PFSK-1 (cell line): Measurements from ENCODE around the gene MSRB1.

Experiments
- POLR2AphosphoS5 ChIP-seq: IDR thresholded peaks from 2 replicates; pipeline ENCODE4 v1.6.1; 2012; ENCODE audit warnings: low read depth, mild to moderate bottlenecking, control low read depth, low read length, moderate library complexity
- REST ChIP-seq, 2 experiments: IDR thresholded peaks; 2 replicates each; pipeline versions ENCODE4 v1.6.1 to v1.8.0; 2011 to 2012; ENCODE audit warnings: low read depth in 2 of 2, low read length in 2 of 2, control low read depth in 1 of 2, inconsistent platforms in 1 of 2, mild to moderate bottlenecking in 1 of 2, moderate library complexity in 1 of 2; ENCODE audit not compliant: insufficient read depth in 1 of 2
- SIN3A ChIP-seq: IDR thresholded peaks from 2 replicates; pipeline ENCODE4 v1.6.1; 2012; ENCODE audit warnings: mild to moderate bottlenecking, low read length, moderate library complexity, borderline replicate concordance; ENCODE audit not compliant: insufficient read depth
- TAF1 ChIP-seq: IDR thresholded peaks from 2 replicates; pipeline ENCODE4 v1.6.1; 2012; ENCODE audit warnings: low read length, control low read depth, borderline replicate concordance; ENCODE audit not compliant: insufficient read depth

GRCh38 chr16:1920727-1921171 lies 22.2 kb downstream of the MSRB1 start:
- no peak for TF ChIP-seq TAF1
- no peak for TF ChIP-seq SIN3A
- TF ChIP-seq POLR2AphosphoS5 = no peak
- no peak for TF ChIP-seq REST (IDR thresholded peaks at IDR 0.05; ENCODE audit: insufficient read depth in 1 of 2, low read depth in 2 of 2, low read length in 2 of 2)
